GM23248 (cell line): ENCODE results near the gene NEUROD6.

ENCODE experiments used
- EZH2 ChIP-seq: fragments of 200-600 bp; sonication (generic); IDR thresholded peaks from 2 replicates; pipeline ENCODE4 v1.6.1; 2018; ENCODE audit warnings: antibody characterized with exemption, mild to moderate bottlenecking; ENCODE audit not compliant: insufficient read depth, poor library complexity, severe bottlenecking
- EZH2phosphoT487 ChIP-seq: fragments of 200-600 bp; sonication (generic); IDR thresholded peaks from 2 replicates; pipeline ENCODE4 v1.6.1; 2018; ENCODE audit warnings: antibody characterized with exemption, moderate library complexity, mild to moderate bottlenecking, low read depth; ENCODE audit not compliant: insufficient read depth

DNA sequence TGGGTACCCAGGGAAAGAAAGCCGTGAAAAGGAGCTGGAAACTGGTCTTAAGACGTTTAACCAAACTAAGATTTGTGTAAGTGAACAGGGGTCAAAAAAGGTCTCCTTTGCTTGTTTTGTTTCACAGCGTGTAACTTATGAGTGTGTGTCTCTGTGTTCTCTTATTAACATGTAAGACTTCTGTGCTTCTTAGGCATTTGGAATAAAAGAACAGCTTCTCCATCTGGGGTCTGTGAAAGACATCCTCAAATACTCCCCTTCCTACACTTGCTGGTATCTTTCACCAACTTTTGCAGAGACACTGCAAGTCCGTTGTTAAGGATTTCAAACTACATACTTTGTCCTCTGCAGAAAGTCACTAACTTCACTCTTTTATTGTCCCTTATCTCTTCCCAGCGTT, 615 bp upstream of the NEUROD6 start:
- TF ChIP-seq EZH2 (no peak), EZH2phosphoT487 (no peak)
